Measurements from ENCODE around the gene PHF21A.

PHF21A gene

GRCh38 chr11:46105926-46106325, 15.3 kb downstream of the PHF21A start:
- H3K36me3 ChIP-seq = peaks cover 0 to 9% (median 0%) of the 10 kb centered on the region in 11 experiments; a peak in 4 of 22 replicates
- H3K4me2 ChIP-seq = peak overlapping the region in 3 of 11 experiments; percentile 29 to 51 (median 44); a peak in 3 of 22 replicates
- H3K4me3 ChIP-seq = no peak overlapping the region
- H3K27me3 ChIP-seq = no peaks in the 10 kb centered on the region
- peaks cover 0 to 100% (median 31%) of the 10 kb centered on the region in 11 experiments; a peak in 15 of 22 replicates for H4K20me1 ChIP-seq
- TF ChIP-seq Cebpa-rat (IDR thresholded peaks at IDR 0.05) = no peak
- H3K9me3 ChIP-seq (replicated peaks in 1 of 11) = no peaks in the 10 kb centered on the region
- H3K9ac ChIP-seq = no peak overlapping the region
- H3K4me1 ChIP-seq = peaks cover under 1 to 49% (median 10%) of the 10 kb centered on the region in 10 experiments; a peak in 19 of 20 replicates
- no peak overlapping the region for H3K27ac ChIP-seq

GRCh38 chr11:46105134-46105628, 16.1 kb downstream of the PHF21A start:
- Histone ChIP-seq H3K36me3 (peaks cover 0 to 9% (median 0%) of the 10 kb centered on the region in 11 experiments; a peak in 4 of 22 replicates), H3K4me3 (no peak overlapping the region), H3K9me3 (replicated peaks in 1 of 11) (no peaks in the 10 kb centered on the region), H3K4me2 (no peak overlapping the region), H4K20me1 (peaks cover 5 to 100% (median 31%) of the 10 kb centered on the region in 11 experiments; a peak in 17 of 22 replicates), H3K9ac (no peak overlapping the region), H3K4me1 (peaks cover 8 to 57% (median 17%) of the 10 kb centered on the region in 10 experiments), H3K27me3 (no peaks in the 10 kb centered on the region), H3K27ac (no peak overlapping the region)
- no peak for TF ChIP-seq Cebpa-rat (IDR thresholded peaks at IDR 0.05)

- Histone ChIP-seq H3K4me3 (no peak overlapping the region), H3K27me3 (no peaks in the 10 kb centered on the region), H3K4me2 (no peak overlapping the region), H3K4me1 (peaks cover 14 to 70% (median 29%) of the 10 kb centered on the region in 10 experiments), H3K27ac (no peak overlapping the region), H4K20me1 (peaks cover 7 to 100% (median 40%) of the 10 kb centered on the region in 11 experiments; a peak in 16 of 22 replicates), H3K9ac (no peak overlapping the region), H3K9me3 (replicated peaks in 1 of 11) (no peaks in the 10 kb centered on the region), H3K36me3 (peaks cover 0 to 12% (median 0%) of the 10 kb centered on the region in 11 experiments; a peak in 3 of 22 replicates)
- no peak for TF ChIP-seq Cebpa-rat (IDR thresholded peaks at IDR 0.05)
Observed at GRCh38 chr11:46102843-46103242, 18.4 kb downstream of the PHF21A start.

GRCh38 chr11:46100670-46101069, 20.6 kb downstream of the PHF21A start:
- Histone ChIP-seq H4K20me1 (peaks cover 7 to 100% (median 52%) of the 10 kb centered on the region in 11 experiments; a peak in 17 of 22 replicates), H3K27me3 (no peaks in the 10 kb centered on the region), H3K27ac (peak overlapping the region in 1 of 11 experiments; percentile 35; a peak in 1 of 22 replicates), H3K9ac (peak overlapping the region in 2 of 11 experiments; percentile 23 to 28; a peak in 3 of 22 replicates), H3K36me3 (peaks cover 0 to 8% (median 0%) of the 10 kb centered on the region in 11 experiments; a peak in 3 of 22 replicates), H3K9me3 (replicated peaks in 1 of 11) (no peaks in the 10 kb centered on the region), H3K4me1 (peaks cover 14 to 59% (median 23%) of the 10 kb centered on the region in 10 experiments), H3K4me2 (peak overlapping the region; percentile 65 to 86 (median 74); a peak in 21 of 22 replicates), H3K4me3 (no peak overlapping the region)
- no peak for TF ChIP-seq Cebpa-rat (IDR thresholded peaks at IDR 0.05)

- H3K9ac ChIP-seq = peak overlapping the region in 10 of 11 experiments; percentile 1 to 64 (median 24); a peak in 9 of 22 replicates
Observed at GRCh38 chr11:46099963-46100316, 21.3 kb downstream of the PHF21A start.

GRCh38 chr11:46090375-46090774, 30.9 kb downstream of the PHF21A start:
- no peak overlapping the region for H3K9ac ChIP-seq
- no peak for TF ChIP-seq Cebpa-rat (IDR thresholded peaks at IDR 0.05)

More at GRCh38 chr11:46099963-46100316, 21.3 kb downstream of the PHF21A start:
- H3K36me3 ChIP-seq = peaks cover 0 to 8% (median 0%) of the 10 kb centered on the region in 11 experiments; a peak in 3 of 22 replicates
- peak overlapping the region; percentile 2 to 44 (median 33); a peak in 15 of 22 replicates for H3K27ac ChIP-seq
- peaks cover 14 to 54% (median 23%) of the 10 kb centered on the region in 10 experiments for H3K4me1 ChIP-seq
- H4K20me1 ChIP-seq = peaks cover 8 to 100% (median 45%) of the 10 kb centered on the region in 11 experiments; a peak in 17 of 22 replicates
- H3K4me3 ChIP-seq = peak overlapping the region in 2 of 10 experiments; percentile 24 to 39; a peak in 3 of 20 replicates
- peak overlapping the region; percentile 65 to 86 (median 74) for H3K4me2 ChIP-seq
- no peaks in the 10 kb centered on the region for H3K9me3 ChIP-seq (replicated peaks in 1 of 11)
- no peak for TF ChIP-seq Cebpa-rat (IDR thresholded peaks at IDR 0.05)
- no peaks in the 10 kb centered on the region for H3K27me3 ChIP-seq

GRCh38 chr11:46079662-46080061, 41.6 kb downstream of the PHF21A start:
- no peak for TF ChIP-seq Cebpa-rat (IDR thresholded peaks at IDR 0.05)
- no peaks in the 10 kb centered on the region for H3K27me3 ChIP-seq

More at GRCh38 chr11:46090375-46090774, 30.9 kb downstream of the PHF21A start:
- Histone ChIP-seq H3K4me1 (no peaks in the 10 kb centered on the region), H3K4me2 (no peak overlapping the region), H4K20me1 (peaks cover 0 to 100% (median 19%) of the 10 kb centered on the region in 11 experiments; a peak in 13 of 22 replicates), H3K9me3 (replicated peaks in 1 of 11) (no peaks in the 10 kb centered on the region), H3K36me3 (peaks cover 12 to 71% (median 34%) of the 10 kb centered on the region in 11 experiments; a peak in 21 of 22 replicates), H3K27me3 (no peaks in the 10 kb centered on the region), H3K4me3 (no peak overlapping the region), H3K27ac (no peak overlapping the region)

GRCh38 chr11:46075928-46076327, 45.3 kb downstream of the PHF21A start:
- peaks cover 0 to 84% (median 0%) of the 10 kb centered on the region in 11 experiments; a peak in 5 of 22 replicates for H4K20me1 ChIP-seq
- no peaks in the 10 kb centered on the region for H3K27me3 ChIP-seq
- no peak overlapping the region for H3K4me3 ChIP-seq
- peaks cover 0 to 8% (median 0%) of the 10 kb centered on the region in 10 experiments; a peak in 1 of 20 replicates for H3K4me1 ChIP-seq
- H3K9ac ChIP-seq = no peak overlapping the region
- no peak for TF ChIP-seq Cebpa-rat (IDR thresholded peaks at IDR 0.05)
- peaks cover 21 to 95% (median 65%) of the 10 kb centered on the region in 11 experiments; a peak in 21 of 22 replicates for H3K36me3 ChIP-seq
- no peak overlapping the region for H3K4me2 ChIP-seq
- no peak overlapping the region for H3K27ac ChIP-seq
- H3K9me3 ChIP-seq (replicated peaks in 1 of 11) = no peaks in the 10 kb centered on the region

More at GRCh38 chr11:46079662-46080061, 41.6 kb downstream of the PHF21A start:
- Histone ChIP-seq H3K4me1 (no peaks in the 10 kb centered on the region), H3K4me2 (no peak overlapping the region), H3K27ac (no peak overlapping the region), H3K9me3 (replicated peaks in 1 of 11) (no peaks in the 10 kb centered on the region), H4K20me1 (peaks cover 0 to 87% (median 0%) of the 10 kb centered on the region in 11 experiments; a peak in 4 of 22 replicates), H3K36me3 (peaks cover 35 to 95% (median 75%) of the 10 kb centered on the region in 11 experiments), H3K4me3 (no peak overlapping the region), H3K9ac (no peak overlapping the region)

GRCh38 chr11:46075168-46075567, 46.1 kb downstream of the PHF21A start:
- no peak overlapping the region for H3K27ac ChIP-seq
- no peaks in the 10 kb centered on the region for H3K27me3 ChIP-seq
- no peak for TF ChIP-seq Cebpa-rat (IDR thresholded peaks at IDR 0.05)
- no peak overlapping the region for H3K4me3 ChIP-seq
- no peaks in the 10 kb centered on the region for H3K9me3 ChIP-seq (replicated peaks in 1 of 11)
- no peak overlapping the region for H3K9ac ChIP-seq
- H4K20me1 ChIP-seq = peaks cover 0 to 84% (median 0%) of the 10 kb centered on the region in 11 experiments; a peak in 5 of 22 replicates
- peaks cover 0 to 8% (median 0%) of the 10 kb centered on the region in 10 experiments; a peak in 1 of 20 replicates for H3K4me1 ChIP-seq
- peaks cover 17 to 95% (median 65%) of the 10 kb centered on the region in 11 experiments; a peak in 21 of 22 replicates for H3K36me3 ChIP-seq
- no peak overlapping the region for H3K4me2 ChIP-seq
